Sigmoid colon (tissue), 7 donors: ENCODE data around the gene CHIT1. TPM values are rescaled to one million over a fixed set of nuclear protein-coding genes. Genes with fewer than 3 reads are reported as not detected.

Experiments used
- DNase-seq: peaks from one replicate; pipeline ENCODE4 v3.0.0-alpha.2; 2019
- H3K27ac ChIP-seq, 4 donors: fragments of 200-600 bp; sonication (generic); one replicate each; pipeline ENCODE4 v1.5.1; 2016 to 2019; ENCODE audit warnings: mild to moderate bottlenecking in 1 of 4
- H3K27me3 ChIP-seq, 3 donors: fragments of 200-600 bp; sonication (generic); one replicate each; pipeline ENCODE4 v1.5.1; 2019; ENCODE audit warnings: mild to moderate bottlenecking in 1 of 3
- H3K36me3 ChIP-seq, 4 donors: fragments of 200-600 bp; sonication (generic); one replicate each; pipeline ENCODE4 v1.5.1; 2016 to 2019
- H3K4me1 ChIP-seq, 4 donors: fragments of 200-600 bp; sonication (generic); one replicate each; pipeline ENCODE4 v1.5.1; 2017 to 2019
- H3K4me3 ChIP-seq, 4 donors: fragments of 200-600 bp; sonication (generic); one replicate each; pipeline ENCODE4 v1.5.1; 2017 to 2019; ENCODE audit warnings: mild to moderate bottlenecking in 2 of 4, moderate library complexity in 1 of 4
- H3K9me3 ChIP-seq, 4 donors: fragments of 200-600 bp in 3 of 4; sonication (generic) in 3 of 4; one replicate each; pipeline versions ENCODE4 v1.5.1 to v1.6.1; 2013 to 2019
- EP300 ChIP-seq, 4 donors: sonication (generic); formaldehyde crosslinking; IDR thresholded peaks; one replicate each; pipeline ENCODE4 v1.6.1; 2017; ENCODE audit warnings: antibody characterized with exemption in 4 of 4
- POLR2A ChIP-seq, 2 donors: fragments of 450-650 bp; IDR thresholded peaks; one replicate each; pipeline ENCODE4 v1.6.1; 2016; ENCODE audit warnings: antibody characterized with exemption in 2 of 2, mild to moderate bottlenecking in 2 of 2, moderate library complexity in 2 of 2
- POLR2AphosphoS5 ChIP-seq, 4 donors: sonication (generic); formaldehyde crosslinking; IDR thresholded peaks; one replicate each; pipeline ENCODE4 v1.6.1; 2017; ENCODE audit warnings: antibody characterized with exemption in 4 of 4
- WGBS, 2 donors: extraction: QIAGEN DNeasy Blood & Tissue Kit; methylation state at CpG; one replicate each; pipeline ENCODE4 v1.1.7; 2013; 5-methylcytosine and 5-hydroxymethylcytosine counted together
- intact Hi-C: fragments of 100-400 bp; cut with DNase I; formaldehyde crosslinking; loops from one replicate; pipeline ENCODE4 v1.15.1; 2023
- polyA plus RNA-seq, 3 donors: library from polyadenylated mRNA; stranded (reverse); fragments of 200-250 nt; gene quantifications; one replicate each; pipeline ENCODE4 v1.2.3, GENCODE V29; 2013
- total RNA-seq, 4 donors: library from RNA; depleted of rRNA; stranded (reverse); fragments of >200 nt; gene quantifications; one replicate each; pipeline ENCODE4 v1.1.0, GENCODE V29; 2016
- TF ChIP-seq, protein P1 (sequence below), 4 experiments: fragments of 450-650 bp in 3 of 4; fragments of 200-600 bp in 1 of 4; IDR thresholded peaks; one replicate each; pipeline ENCODE4 v1.5.1; 2016 to 2019; ENCODE audit warnings: antibody characterized with exemption in 4 of 4, mild to moderate bottlenecking in 3 of 4, moderate library complexity in 2 of 4
- donor health status: healthy with polysubstance abuse.
- donor health status: Bipolar disorder and iron deficiency.
- donor health status: healthy.

The CHIT1 gene
- total and polyA plus RNA-seq, 7 donors = 0.98 TPM; not detected in 6

- Histone ChIP-seq H3K9me3 (no peaks in the 10 kb centered on the region), H3K36me3 (no peaks in the 10 kb centered on the region), H3K27ac (no peak overlapping the region), H3K4me1 (no peaks in the 10 kb centered on the region), H3K4me3 (no peak overlapping the region), H3K27me3 (no peaks in the 10 kb centered on the region)
- DNase-seq = no peak
- no peak for TF ChIP-seq EP300 (IDR thresholded peaks at IDR 0.05)
- TF ChIP-seq, protein P1, sequence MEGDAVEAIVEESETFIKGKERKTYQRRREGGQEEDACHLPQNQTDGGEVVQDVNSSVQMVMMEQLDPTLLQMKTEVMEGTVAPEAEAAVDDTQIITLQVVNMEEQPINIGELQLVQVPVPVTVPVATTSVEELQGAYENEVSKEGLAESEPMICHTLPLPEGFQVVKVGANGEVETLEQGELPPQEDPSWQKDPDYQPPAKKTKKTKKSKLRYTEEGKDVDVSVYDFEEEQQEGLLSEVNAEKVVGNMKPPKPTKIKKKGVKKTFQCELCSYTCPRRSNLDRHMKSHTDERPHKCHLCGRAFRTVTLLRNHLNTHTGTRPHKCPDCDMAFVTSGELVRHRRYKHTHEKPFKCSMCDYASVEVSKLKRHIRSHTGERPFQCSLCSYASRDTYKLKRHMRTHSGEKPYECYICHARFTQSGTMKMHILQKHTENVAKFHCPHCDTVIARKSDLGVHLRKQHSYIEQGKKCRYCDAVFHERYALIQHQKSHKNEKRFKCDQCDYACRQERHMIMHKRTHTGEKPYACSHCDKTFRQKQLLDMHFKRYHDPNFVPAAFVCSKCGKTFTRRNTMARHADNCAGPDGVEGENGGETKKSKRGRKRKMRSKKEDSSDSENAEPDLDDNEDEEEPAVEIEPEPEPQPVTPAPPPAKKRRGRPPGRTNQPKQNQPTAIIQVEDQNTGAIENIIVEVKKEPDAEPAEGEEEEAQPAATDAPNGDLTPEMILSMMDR (IDR thresholded peaks at IDR 0.05) = no peak
- TF ChIP-seq POLR2A (IDR thresholded peaks at IDR 0.05) = no peak
- no peak for TF ChIP-seq POLR2AphosphoS5 (IDR thresholded peaks at IDR 0.05)
- intact Hi-C loops = no loop called here
- WGBS, 2 donors = 65 to 75% methylated on average over 23 of the region's 23 CpGs
Observed at GRCh38 chr1:203167026-203167912, 62.2 kb downstream of the CHIT1 start.

- 36 to 60% methylated on average over 14 of the region's 14 CpGs for WGBS, 2 donors
- intact Hi-C loops = no loop called here
- Histone ChIP-seq H3K4me1 (no peaks in the 10 kb centered on the region), H3K36me3 (no peaks in the 10 kb centered on the region), H3K27me3 (no peaks in the 10 kb centered on the region), H3K4me3 (no peak overlapping the region), H3K27ac (no peak overlapping the region), H3K9me3 (no peaks in the 10 kb centered on the region)
- DNase-seq = no peak
- TF ChIP-seq POLR2AphosphoS5 (IDR thresholded peaks at IDR 0.05) (no peak), EP300 (IDR thresholded peaks at IDR 0.05) (no peak), POLR2A (IDR thresholded peaks at IDR 0.05) (no peak)
- TF ChIP-seq, protein P1 (IDR thresholded peaks at IDR 0.05) = no peak
Observed at GRCh38 chr1:203166192-203166940, 63.1 kb downstream of the CHIT1 start.

Other genes starting within 250 kb of the CHIT1 start
- gene TMEM183A, start 222.3 kb downstream of the CHIT1 start, total RNA-seq = 10 to 100 TPM; 71.7 to 99.4 (median 88.2) TPM
- 100 to 1,000 TPM in 1 of 3 donors, 10 to 100 TPM in 2; 72.5 to 108 (median 77.5) TPM for gene TMEM183A, start 222.3 kb downstream of the CHIT1 start, polyA plus RNA-seq
- gene PPFIA4, start 203.2 kb downstream of the CHIT1 start, total RNA-seq = 10 to 100 TPM in 1 of 4 donors, 1 to 10 TPM in 3; 1.1 to 15.0 (median 2.8) TPM
- under 1 TPM in 1 of 3 donors, not detected in 2; 0.52 TPM for gene PPFIA4, start 203.2 kb downstream of the CHIT1 start, polyA plus RNA-seq
- gene MYOG, start 143.7 kb downstream of the CHIT1 start, total RNA-seq = not detected
- not detected for gene MYOG, start 143.7 kb downstream of the CHIT1 start, polyA plus RNA-seq
- gene ADORA1, start 101.9 kb downstream of the CHIT1 start, total RNA-seq = 1 to 10 TPM in 1 of 4 donors, under 1 TPM in 1, not detected in 2; 0.33 to 1.1 TPM
- gene ADORA1, start 101.9 kb downstream of the CHIT1 start, polyA plus RNA-seq = 1 to 10 TPM in 1 of 3 donors, under 1 TPM in 1, not detected in 1; 0.92 to 1.3 TPM
- gene MYBPH, start 53.8 kb downstream of the CHIT1 start, total RNA-seq = not detected
- not detected for gene MYBPH, start 53.8 kb downstream of the CHIT1 start, polyA plus RNA-seq
- gene CHI3L1, start 43.0 kb downstream of the CHIT1 start, total RNA-seq = 1 to 10 TPM in 3 of 4 donors, not detected in 1; 2.2 to 9.1 (median 2.6) TPM
- 10 to 100 TPM in 1 of 3 donors, 1 to 10 TPM in 2; 1.2 to 28.8 (median 4.9) TPM for gene CHI3L1, start 43.0 kb downstream of the CHIT1 start, polyA plus RNA-seq
- 100 to 1,000 TPM in 3 of 4 donors, 10 to 100 TPM in 1; 66.0 to 397 (median 180) TPM for gene BTG2, start 75.8 kb upstream of the CHIT1 start, total RNA-seq
- gene BTG2, start 75.8 kb upstream of the CHIT1 start, polyA plus RNA-seq = 10 to 100 TPM; 37.2 to 81.0 (median 63.7) TPM
- 10 to 100 TPM; 32.9 to 64.5 (median 40.4) TPM for gene FMOD, start 121.4 kb upstream of the CHIT1 start, total RNA-seq
- gene FMOD, start 121.4 kb upstream of the CHIT1 start, polyA plus RNA-seq = 10 to 100 TPM in 2 of 3 donors, 1 to 10 TPM in 1; 9.5 to 30.6 (median 17.5) TPM
- 100 to 1,000 TPM in 1 of 4 donors, 10 to 100 TPM in 3; 45.7 to 133 (median 77.9) TPM for gene PRELP, start 246.1 kb upstream of the CHIT1 start, total RNA-seq
- 10 to 100 TPM in 1 of 3 donors, 1 to 10 TPM in 1, under 1 TPM in 1; 0.92 to 15.1 (median 7.2) TPM for gene PRELP, start 246.1 kb upstream of the CHIT1 start, polyA plus RNA-seq